Loucy (cell line): ENCODE data around the gene GSG1.

Experiments
- H2AFZ ChIP-seq: fragments of 200-600 bp; sonication (generic); 2 replicates; pipeline ENCODE4 v1.6.0; 2016; ENCODE audit warnings: antibody characterized with exemption, mild to moderate bottlenecking, low read length, moderate library complexity
- H3F3A ChIP-seq: fragments of 200-600 bp; 2 replicates; pipeline ENCODE4 v1.6.0; 2016; ENCODE audit warnings: antibody characterized with exemption, low read depth, mild to moderate bottlenecking
- H3K27me3 ChIP-seq: fragments of 200-600 bp; sonication (generic); 2 replicates; pipeline ENCODE4 v1.6.1; 2014; ENCODE audit warnings: low read length, mild to moderate bottlenecking; ENCODE audit not compliant: insufficient read depth, poor library complexity, severe bottlenecking
- H3K36me3 ChIP-seq: fragments of 200-600 bp; sonication (generic); 2 replicates; pipeline ENCODE4 v1.6.1; 2016; ENCODE audit warnings: low read length; ENCODE audit not compliant: insufficient read depth
- H3K4me1 ChIP-seq: fragments of 200-600 bp; sonication (generic); 2 replicates; pipeline ENCODE4 v1.5.1; 2014; ENCODE audit warnings: low read length, mild to moderate bottlenecking; ENCODE audit not compliant: insufficient read depth, poor library complexity, severe bottlenecking
- H3K4me2 ChIP-seq: fragments of 200-600 bp; sonication (generic); 2 replicates; pipeline ENCODE4 v1.6.0; 2014; ENCODE audit warnings: antibody characterized with exemption, low read length, low read depth, mild to moderate bottlenecking; ENCODE audit not compliant: poor library complexity, severe bottlenecking
- H3K4me3 ChIP-seq: fragments of 200-600 bp; sonication (generic); 2 replicates; pipeline ENCODE4 v1.5.1; 2014; ENCODE audit warnings: low read length, mild to moderate bottlenecking, mixed read lengths; ENCODE audit not compliant: poor library complexity, severe bottlenecking
- H3K79me2 ChIP-seq: fragments of 200-600 bp; sonication (generic); 2 replicates; pipeline ENCODE4 v1.6.1; 2014; ENCODE audit warnings: low read length; ENCODE audit not compliant: insufficient read depth
- H3K9ac ChIP-seq: fragments of 200-600 bp; sonication (generic); 2 replicates; pipeline ENCODE4 v1.6.0; 2014; ENCODE audit warnings: mild to moderate bottlenecking, low read depth, low read length, moderate library complexity; ENCODE audit not compliant: poor library complexity, severe bottlenecking
- H3K9me2 ChIP-seq: fragments of 200-600 bp; sonication (generic); replicated peaks from 2 replicates; pipeline ENCODE4 v1.6.1; 2016; ENCODE audit warnings: low read depth, low read length, mixed read lengths
- H3K9me3 ChIP-seq: fragments of 200-600 bp; sonication (generic); 2 replicates; pipeline ENCODE4 v1.6.1; 2014; ENCODE audit warnings: mild to moderate bottlenecking, antibody characterized with exemption, low read length, low read depth; ENCODE audit not compliant: insufficient read depth
- H4K20me1 ChIP-seq: fragments of 200-600 bp; sonication (generic); 2 replicates; pipeline ENCODE4 v1.6.0; 2014; ENCODE audit warnings: antibody characterized with exemption, low read length, mild to moderate bottlenecking; ENCODE audit not compliant: insufficient read depth, poor library complexity, severe bottlenecking
- EZH2phosphoT487 ChIP-seq: fragments of 200-600 bp; IDR thresholded peaks from 2 replicates; pipeline ENCODE4 v1.6.1; 2018; ENCODE audit warnings: antibody characterized with exemption, mild to moderate bottlenecking, moderate library complexity, borderline replicate concordance
- TF ChIP-seq, protein P1 (sequence below): fragments of 200-600 bp; sonication (generic); conservative IDR thresholded peaks from 2 replicates; pipeline ENCODE4 v1.5.1; 2014; ENCODE audit warnings: mild to moderate bottlenecking, antibody characterized with exemption, low read length

GSG1 gene

DNA sequence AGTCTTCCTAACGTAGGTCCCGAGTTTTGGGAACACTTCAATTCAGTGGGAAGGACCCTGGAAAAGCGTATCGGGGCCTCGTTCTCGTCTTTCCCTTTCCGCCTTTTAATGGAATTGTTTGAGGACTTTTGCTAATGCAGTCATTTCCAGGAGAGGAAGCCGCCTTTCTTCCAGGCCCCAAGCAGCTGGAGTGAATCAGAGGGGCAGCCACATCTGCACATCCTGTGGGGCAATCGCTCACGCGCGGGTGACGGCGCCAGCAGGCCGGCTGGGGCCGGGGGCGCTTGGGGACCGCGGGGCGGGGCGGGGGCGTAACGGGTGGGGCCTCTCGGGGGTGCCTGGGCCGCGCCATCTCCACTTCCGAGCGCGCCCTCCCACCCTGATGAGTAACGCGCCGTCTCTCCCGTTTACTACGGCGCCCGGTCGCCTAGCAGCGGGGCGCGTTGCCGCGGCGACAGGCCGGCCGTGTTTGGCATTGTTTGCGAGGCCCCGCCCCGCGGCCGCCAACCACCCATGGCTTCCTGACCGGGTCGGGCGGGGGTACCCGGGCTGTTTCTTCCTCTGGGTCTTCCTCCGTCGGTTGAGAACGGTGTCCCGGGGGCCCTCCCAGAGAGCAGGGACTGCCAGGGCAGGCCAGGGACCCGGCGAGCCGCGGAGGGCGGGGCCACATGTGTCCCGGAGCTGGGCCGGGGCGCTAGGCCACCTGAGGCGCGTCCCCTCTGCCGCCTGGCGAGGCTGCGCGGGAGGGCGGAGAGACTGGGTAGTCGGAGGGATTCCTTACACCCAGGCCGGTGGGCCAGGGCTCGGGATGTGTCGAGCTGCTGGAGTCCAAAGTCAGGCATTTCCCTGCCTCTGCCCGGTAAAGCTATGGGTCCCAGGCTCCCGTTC, 2.3 kb downstream of the GSG1 start:
- Histone ChIP-seq H4K20me1 (no peaks in the 10 kb centered on the region), H3K36me3 (no peaks in the 10 kb centered on the region), H3K4me1 (peaks cover 56% of the 10 kb centered on the region), H3K79me2 (no peaks in the 10 kb centered on the region), H3K9me2 (no peaks in the 10 kb centered on the region), H3K27me3 (no peaks in the 10 kb centered on the region), H3K9me3 (no peaks in the 10 kb centered on the region), H2AFZ (peak overlapping the region; percentile 81), H3K4me3 (peak overlapping the region; percentile 70), H3F3A (peaks cover 20% of the 10 kb centered on the region), H3K9ac (peak overlapping the region; percentile 79), H3K4me2 (peak overlapping the region; percentile 78)
- TF ChIP-seq EZH2phosphoT487 = no peak
- TF ChIP-seq, protein P1, sequence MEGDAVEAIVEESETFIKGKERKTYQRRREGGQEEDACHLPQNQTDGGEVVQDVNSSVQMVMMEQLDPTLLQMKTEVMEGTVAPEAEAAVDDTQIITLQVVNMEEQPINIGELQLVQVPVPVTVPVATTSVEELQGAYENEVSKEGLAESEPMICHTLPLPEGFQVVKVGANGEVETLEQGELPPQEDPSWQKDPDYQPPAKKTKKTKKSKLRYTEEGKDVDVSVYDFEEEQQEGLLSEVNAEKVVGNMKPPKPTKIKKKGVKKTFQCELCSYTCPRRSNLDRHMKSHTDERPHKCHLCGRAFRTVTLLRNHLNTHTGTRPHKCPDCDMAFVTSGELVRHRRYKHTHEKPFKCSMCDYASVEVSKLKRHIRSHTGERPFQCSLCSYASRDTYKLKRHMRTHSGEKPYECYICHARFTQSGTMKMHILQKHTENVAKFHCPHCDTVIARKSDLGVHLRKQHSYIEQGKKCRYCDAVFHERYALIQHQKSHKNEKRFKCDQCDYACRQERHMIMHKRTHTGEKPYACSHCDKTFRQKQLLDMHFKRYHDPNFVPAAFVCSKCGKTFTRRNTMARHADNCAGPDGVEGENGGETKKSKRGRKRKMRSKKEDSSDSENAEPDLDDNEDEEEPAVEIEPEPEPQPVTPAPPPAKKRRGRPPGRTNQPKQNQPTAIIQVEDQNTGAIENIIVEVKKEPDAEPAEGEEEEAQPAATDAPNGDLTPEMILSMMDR = no peak

DNA sequence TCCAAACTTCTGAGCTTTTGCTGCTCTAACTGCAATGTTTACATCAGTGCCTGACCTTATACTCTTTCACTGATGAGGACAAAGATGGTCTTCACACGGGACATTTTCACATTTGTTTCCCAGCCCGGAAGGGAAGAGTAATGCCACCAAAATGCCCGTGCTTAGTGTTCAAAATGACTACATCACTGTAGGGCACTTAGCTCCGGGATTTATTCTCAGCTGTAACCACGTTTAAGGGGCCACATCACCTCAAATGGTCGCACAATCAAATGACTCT, 2.9 kb downstream of the GSG1 start:
- Histone ChIP-seq H2AFZ (0 out of 2 replicates have a peak overlapping the region, but pooled peaks have one; percentile 35), H3F3A (peaks cover 20% of the 10 kb centered on the region), H3K9ac (peak overlapping the region; percentile 55)

DNA sequence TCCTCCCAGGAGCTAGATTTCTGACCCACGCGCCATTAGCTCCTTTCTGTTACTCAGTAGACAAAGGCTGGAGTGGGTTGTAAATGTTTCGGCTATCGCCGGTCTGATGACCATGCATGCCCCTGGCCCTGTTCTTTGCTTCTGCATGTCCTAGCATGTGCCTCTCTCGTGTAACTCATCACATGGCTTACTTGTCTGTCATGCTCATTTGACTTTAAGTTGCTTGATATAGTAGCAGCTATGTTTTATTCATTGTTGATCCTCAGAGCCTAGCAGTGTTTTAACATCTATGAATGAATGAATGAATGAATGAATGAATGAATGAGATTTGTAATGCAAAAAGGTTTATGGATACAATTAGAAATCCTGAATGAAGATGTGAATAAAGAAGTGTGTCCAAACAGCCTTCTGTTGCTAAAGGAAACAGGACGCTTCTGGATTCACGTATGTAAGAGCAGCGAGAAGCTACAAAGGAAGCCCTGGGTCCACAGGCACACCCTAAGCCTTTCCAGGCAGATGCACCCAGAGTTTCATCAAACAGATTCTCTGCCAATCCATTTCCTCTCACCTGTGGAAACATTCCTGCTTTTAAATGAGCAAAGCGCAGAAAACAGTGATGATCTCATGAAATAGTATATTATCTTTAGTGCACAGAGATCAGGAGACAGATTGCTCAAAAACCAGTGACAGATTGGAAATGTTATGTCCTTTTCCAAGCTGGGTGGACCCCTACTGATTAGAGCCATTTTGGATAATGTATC, 3.4 kb downstream of the GSG1 start:
- Histone ChIP-seq H3F3A (peaks cover 20% of the 10 kb centered on the region), H3K9me3 (no peaks in the 10 kb centered on the region), H3K27me3 (no peaks in the 10 kb centered on the region), H3K4me2 (peak overlapping the region; percentile 78), H3K9ac (peak overlapping the region; percentile 55), H3K79me2 (no peaks in the 10 kb centered on the region), H4K20me1 (no peaks in the 10 kb centered on the region), H3K4me3 (peak overlapping the region; percentile 70), H3K9me2 (no peaks in the 10 kb centered on the region), H3K4me1 (peaks cover 56% of the 10 kb centered on the region), H3K36me3 (no peaks in the 10 kb centered on the region), H2AFZ (no peak overlapping the region)
- TF ChIP-seq, protein P1 = no peak
- no peak for TF ChIP-seq EZH2phosphoT487

More for the DNA sequence above, 2.9 kb downstream of the GSG1 start:
- Histone ChIP-seq H4K20me1 (no peaks in the 10 kb centered on the region), H3K4me3 (peak overlapping the region; percentile 70), H3K4me1 (peaks cover 56% of the 10 kb centered on the region), H3K9me3 (no peaks in the 10 kb centered on the region), H3K27me3 (no peaks in the 10 kb centered on the region), H3K36me3 (no peaks in the 10 kb centered on the region), H3K79me2 (no peaks in the 10 kb centered on the region), H3K9me2 (no peaks in the 10 kb centered on the region), H3K4me2 (peak overlapping the region; percentile 78)
- TF ChIP-seq, protein P1 = no peak
- TF ChIP-seq EZH2phosphoT487 = no peak
